Retina (tissue), 1 donor: ENCODE data around the gene PIGQ.

ENCODE experiments used
- DNase-seq: peaks from one replicate; pipeline ENCODE4 v3.0.0-alpha.2; 2016

Gene PIGQ

DNA sequence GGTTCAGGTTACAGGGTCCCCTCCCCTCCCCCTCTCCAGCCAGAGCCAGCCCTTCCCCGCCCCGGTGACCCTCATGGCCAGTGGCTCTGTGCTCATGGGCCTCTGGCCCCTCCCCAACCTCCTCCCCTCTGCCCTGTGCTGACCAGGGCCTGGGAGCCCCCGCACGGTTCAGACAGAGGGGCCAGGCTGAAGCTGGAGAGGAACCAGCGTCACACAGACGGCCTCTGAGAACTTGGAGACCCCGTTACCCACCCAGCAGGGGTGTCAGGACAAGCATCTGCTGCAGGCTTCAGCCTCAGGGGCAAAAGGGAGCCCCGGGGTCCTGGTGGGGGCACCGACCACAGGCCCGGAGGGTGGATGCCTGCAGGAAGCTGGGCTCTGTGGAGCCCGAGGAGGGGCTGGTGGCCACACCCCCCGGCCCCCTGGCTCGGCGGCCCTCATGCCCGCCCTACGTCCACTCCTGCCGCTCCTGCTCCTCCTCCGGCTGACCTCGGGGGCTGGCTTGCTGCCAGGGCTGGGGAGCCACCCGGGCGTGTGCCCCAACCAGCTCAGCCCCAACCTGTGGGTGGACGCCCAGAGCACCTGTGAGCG, 61.1 kb downstream of the PIGQ start, which contains the start of gene WFIKKN1:
Gene WFIKKN1, plus strand, starts transcription at position 171 of the 591 bp plus-strand sequence. Its CDS starts 269 bp downstream, at position 440.
- peak; percentile 73 for DNase-seq

DNA sequence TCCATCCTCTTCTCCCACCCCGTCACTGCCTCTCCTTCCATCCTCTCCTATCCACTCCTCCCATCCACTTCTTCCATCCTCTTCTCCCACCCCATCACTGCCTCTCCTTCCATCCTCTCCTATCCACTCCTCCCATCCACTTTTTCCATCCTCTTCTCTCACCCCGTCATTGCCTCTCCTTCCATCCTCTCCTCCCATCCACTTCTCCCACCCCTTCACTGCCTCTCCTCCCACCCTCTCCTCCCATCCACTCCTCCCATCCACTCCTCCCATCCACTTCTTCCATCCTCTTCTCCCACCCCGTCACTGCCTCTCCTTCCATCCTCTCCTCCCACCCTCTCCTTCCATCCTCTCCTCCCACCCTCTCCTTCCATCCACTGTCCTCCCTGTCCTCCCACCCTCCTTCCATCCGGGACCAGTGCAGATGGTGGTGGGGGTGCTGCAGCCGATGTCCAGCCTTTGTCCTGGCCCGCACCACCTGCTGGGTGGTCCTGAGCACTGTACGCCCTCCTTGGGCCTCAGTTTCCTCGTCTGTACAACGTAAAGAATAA, 62.1 kb downstream of the PIGQ start:
- DNase-seq, result no peak

DNA sequence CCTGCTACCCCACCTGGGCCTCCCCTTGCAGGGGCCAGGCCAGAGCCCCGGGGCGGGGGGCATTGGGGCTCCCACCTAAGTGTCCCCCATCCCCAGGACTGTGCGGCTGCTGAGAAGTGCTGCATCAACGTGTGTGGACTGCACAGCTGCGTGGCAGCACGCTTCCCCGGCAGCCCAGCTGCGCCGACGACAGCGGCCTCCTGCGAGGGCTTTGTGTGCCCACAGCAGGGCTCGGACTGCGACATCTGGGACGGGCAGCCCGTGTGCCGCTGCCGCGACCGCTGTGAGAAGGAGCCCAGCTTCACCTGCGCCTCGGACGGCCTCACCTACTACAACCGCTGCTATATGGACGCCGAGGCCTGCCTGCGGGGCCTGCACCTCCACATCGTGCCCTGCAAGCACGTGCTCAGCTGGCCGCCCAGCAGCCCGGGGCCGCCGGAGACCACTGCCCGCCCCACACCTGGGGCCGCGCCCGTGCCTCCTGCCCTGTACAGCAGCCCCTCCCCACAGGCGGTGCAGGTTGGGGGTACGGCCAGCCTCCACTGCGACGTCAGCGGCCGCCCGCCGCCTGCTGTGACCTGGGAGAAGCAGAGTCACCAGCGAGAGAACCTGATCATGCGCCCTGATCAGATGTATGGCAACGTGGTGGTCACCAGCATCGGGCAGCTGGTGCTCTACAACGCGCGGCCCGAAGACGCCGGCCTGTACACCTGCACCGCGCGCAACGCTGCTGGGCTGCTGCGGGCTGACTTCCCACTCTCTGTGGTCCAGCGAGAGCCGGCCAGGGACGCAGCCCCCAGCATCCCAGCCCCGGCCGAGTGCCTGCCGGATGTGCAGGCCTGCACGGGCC, 62.9 kb downstream of the PIGQ start:
- DNase-seq, result no peak

DNA sequence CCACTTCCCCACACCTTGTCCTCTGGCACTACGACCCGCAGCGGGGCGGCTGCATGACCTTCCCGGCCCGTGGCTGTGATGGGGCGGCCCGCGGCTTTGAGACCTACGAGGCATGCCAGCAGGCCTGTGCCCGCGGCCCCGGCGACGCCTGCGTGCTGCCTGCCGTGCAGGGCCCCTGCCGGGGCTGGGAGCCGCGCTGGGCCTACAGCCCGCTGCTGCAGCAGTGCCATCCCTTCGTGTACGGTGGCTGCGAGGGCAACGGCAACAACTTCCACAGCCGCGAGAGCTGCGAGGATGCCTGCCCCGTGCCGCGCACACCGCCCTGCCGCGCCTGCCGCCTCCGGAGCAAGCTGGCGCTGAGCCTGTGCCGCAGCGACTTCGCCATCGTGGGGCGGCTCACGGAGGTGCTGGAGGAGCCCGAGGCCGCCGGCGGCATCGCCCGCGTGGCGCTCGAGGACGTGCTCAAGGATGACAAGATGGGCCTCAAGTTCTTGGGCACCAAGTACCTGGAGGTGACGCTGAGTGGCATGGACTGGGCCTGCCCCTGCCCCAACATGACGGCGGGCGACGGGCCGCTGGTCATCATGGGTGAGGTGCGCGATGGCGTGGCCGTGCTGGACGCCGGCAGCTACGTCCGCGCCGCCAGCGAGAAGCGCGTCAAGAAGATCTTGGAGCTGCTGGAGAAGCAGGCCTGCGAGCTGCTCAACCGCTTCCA, 63.7 kb downstream of the PIGQ start:
- no peak for DNase-seq
